ENCODE results near the gene GSN. TPM values are rescaled to one million over a fixed set of nuclear protein-coding genes. Genes with fewer than 3 reads are reported as not detected.

The GSN gene
- total RNA-seq, 1 donor from 2014 or later = 249 TPM

DNA sequence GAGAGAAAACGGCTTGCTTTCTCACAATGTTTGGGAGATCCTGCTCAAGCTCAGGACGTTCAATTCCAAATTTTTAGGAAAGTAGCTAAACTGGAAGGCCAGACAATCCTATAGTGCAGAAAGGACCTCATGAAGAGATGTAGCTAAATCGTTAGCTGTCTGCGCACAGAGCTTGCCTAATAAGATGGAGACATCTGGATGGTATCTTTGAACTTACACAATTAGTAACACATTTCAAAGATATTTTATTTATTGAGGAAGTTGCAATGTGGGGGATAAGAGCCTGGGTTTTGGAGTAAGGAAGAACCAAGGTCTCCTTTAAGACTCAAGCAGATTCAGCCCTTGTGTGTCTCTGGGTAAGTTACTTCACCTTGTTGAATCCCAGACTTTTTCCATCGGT lies 37.7 kb upstream of the GSN start:
- DNase-seq (ENCODE audit: extremely low spot score, unreplicated experiment) = no peak
- TF ChIP-seq CTCF (IDR thresholded peaks at IDR 0.05) = no peak
- peaks cover 3% of the 10 kb centered on the region for H3K36me3 Mint-ChIP-seq (ENCODE audit: unreplicated experiment)
- no peak overlapping the region for H3K4me3 Mint-ChIP-seq (ENCODE audit: unreplicated experiment)
- H3K27me3 Mint-ChIP-seq (ENCODE audit: unreplicated experiment) = no peaks in the 10 kb centered on the region
- no peak overlapping the region for H3K27ac Mint-ChIP-seq (ENCODE audit: unreplicated experiment)
- no peaks in the 10 kb centered on the region for H3K9me3 Mint-ChIP-seq (ENCODE audit: unreplicated experiment)
- H3K4me1 Mint-ChIP-seq (ENCODE audit: unreplicated experiment) = peaks cover 9% of the 10 kb centered on the region

DNA sequence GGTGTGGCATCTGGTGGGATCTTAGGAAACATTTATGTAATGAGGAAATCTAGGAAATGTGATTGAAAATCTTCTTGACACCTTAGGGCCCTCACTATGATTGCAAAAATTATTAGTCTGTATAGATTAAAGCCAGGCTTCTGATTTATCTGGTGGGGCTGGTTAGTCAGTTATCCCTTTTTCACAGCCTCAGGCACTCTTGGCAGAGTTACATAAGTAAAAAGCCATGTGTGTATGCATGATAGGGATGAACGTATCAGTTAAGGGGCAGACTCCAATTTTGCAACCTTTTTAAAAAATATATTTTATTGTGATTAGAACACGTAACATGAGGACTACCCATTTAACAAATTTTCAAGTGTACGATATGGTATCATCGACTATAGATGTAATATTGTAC lies 35.7 kb upstream of the GSN start:
- H3K4me3 Mint-ChIP-seq (ENCODE audit: unreplicated experiment) = no peak overlapping the region

GRCh38 chr9:121233906-121234831 lies 33.8 kb upstream of the GSN start:
- Mint-ChIP-seq H3K9me3 (ENCODE audit: unreplicated experiment) (no peaks in the 10 kb centered on the region), H3K27me3 (ENCODE audit: unreplicated experiment) (no peaks in the 10 kb centered on the region), H3K4me1 (ENCODE audit: unreplicated experiment) (peaks cover 9% of the 10 kb centered on the region), H3K27ac (ENCODE audit: unreplicated experiment) (peak overlapping the region; percentile 76), H3K36me3 (ENCODE audit: unreplicated experiment) (peaks cover 3% of the 10 kb centered on the region), H3K4me3 (ENCODE audit: unreplicated experiment) (no peak overlapping the region)
- no peak for DNase-seq (ENCODE audit: extremely low spot score, unreplicated experiment)
- no peak for TF ChIP-seq CTCF (IDR thresholded peaks at IDR 0.05)

More for the DNA sequence above, 35.7 kb upstream of the GSN start:
- Mint-ChIP-seq H3K27me3 (ENCODE audit: unreplicated experiment) (no peaks in the 10 kb centered on the region), H3K9me3 (ENCODE audit: unreplicated experiment) (no peaks in the 10 kb centered on the region), H3K4me1 (ENCODE audit: unreplicated experiment) (peaks cover 9% of the 10 kb centered on the region), H3K36me3 (ENCODE audit: unreplicated experiment) (peaks cover 3% of the 10 kb centered on the region), H3K27ac (ENCODE audit: unreplicated experiment) (no peak overlapping the region)
- no peak for TF ChIP-seq CTCF (IDR thresholded peaks at IDR 0.05)
- DNase-seq (ENCODE audit: extremely low spot score, unreplicated experiment) = no peak

- Mint-ChIP-seq H3K36me3 (ENCODE audit: unreplicated experiment) (peaks cover 3% of the 10 kb centered on the region), H3K27me3 (ENCODE audit: unreplicated experiment) (no peaks in the 10 kb centered on the region), H3K4me1 (ENCODE audit: unreplicated experiment) (peaks cover 9% of the 10 kb centered on the region), H3K4me3 (ENCODE audit: unreplicated experiment) (no peak overlapping the region), H3K27ac (ENCODE audit: unreplicated experiment) (no peak overlapping the region), H3K9me3 (ENCODE audit: unreplicated experiment) (no peaks in the 10 kb centered on the region)
- no peak for TF ChIP-seq CTCF (IDR thresholded peaks at IDR 0.05)
- DNase-seq (ENCODE audit: extremely low spot score, unreplicated experiment) = no peak
These were observed 33.2 kb upstream of the GSN start for GRCh38 chr9:121234832-121235161.

GRCh38 chr9:121235512-121235911 lies 32.5 kb upstream of the GSN start:
- peaks cover 11% of the 10 kb centered on the region for H3K4me1 Mint-ChIP-seq (ENCODE audit: unreplicated experiment)
- H3K9me3 Mint-ChIP-seq (ENCODE audit: unreplicated experiment) = no peaks in the 10 kb centered on the region
- DNase-seq (ENCODE audit: extremely low spot score, unreplicated experiment) = no peak
- H3K27ac Mint-ChIP-seq (ENCODE audit: unreplicated experiment) = no peak overlapping the region
- no peaks in the 10 kb centered on the region for H3K27me3 Mint-ChIP-seq (ENCODE audit: unreplicated experiment)
- no peak for TF ChIP-seq CTCF (IDR thresholded peaks at IDR 0.05)
- H3K4me3 Mint-ChIP-seq (ENCODE audit: unreplicated experiment) = no peak overlapping the region
- peaks cover 3% of the 10 kb centered on the region for H3K36me3 Mint-ChIP-seq (ENCODE audit: unreplicated experiment)

Data from osteocyte (in vitro differentiated cells).